ENCODE results near the gene CLK1. TPM values are rescaled to one million over a fixed set of nuclear protein-coding genes. Genes with fewer than 3 reads are reported as not detected.
"Not testable (repeated sequence)": the region's sequence is repeated elsewhere in the genome, so short reads cannot be mapped to it uniquely, and the experiment has no call there.

CLK1 gene
- total RNA-seq: 215 TPM

- DNase-seq: peak; percentile 94
Observed at GRCh38 chr2:200864176-200865034, at the start of gene CLK1. CLK1 (minus strand) TSS chr2:200864658; CDS start chr2:200861862, 2,796 bp downstream.

- no peak for DNase-seq
Observed at GRCh38 chr2:200913654-200914053, 49.2 kb upstream of the CLK1 start.

GRCh38 chr2:200909958-200910357 lies 45.5 kb upstream of the CLK1 start:
- DNase-seq: no peak

GRCh38 chr2:200905618-200906296 lies 41.3 kb upstream of the CLK1 start:
- DNase-seq: no peak

GRCh38 chr2:200901459-200902072 lies 37.1 kb upstream of the CLK1 start:
- DNase-seq: peak; percentile 65

- DNase-seq: no peak
Observed at GRCh38 chr2:200899482-200899881, 35.0 kb upstream of the CLK1 start.

- DNase-seq: peak; percentile 97
Observed at GRCh38 chr2:200888704-200889625, 24.5 kb upstream of the CLK1 start, which contains the start of the genes NIF3L1 and PPIL3. NIF3L1 (plus strand) TSS chr2:200889371; CDS start chr2:200891944, 2,573 bp downstream. PPIL3 (minus strand) TSS chr2:200889077; CDS start chr2:200887615, 1,462 bp downstream.

- DNase-seq: not testable (repeated sequence)
Observed at GRCh38 chr2:200881715-200882249, 17.3 kb upstream of the CLK1 start.

- no peak for DNase-seq
Observed at GRCh38 chr2:200878289-200878880, 13.9 kb upstream of the CLK1 start.

GRCh38 chr2:200877443-200877842 lies 13.0 kb upstream of the CLK1 start:
- no peak for DNase-seq

- DNase-seq: no peak
Observed at GRCh38 chr2:200873560-200873959, 9.1 kb upstream of the CLK1 start.

GRCh38 chr2:200871151-200871550 lies 6.7 kb upstream of the CLK1 start:
- no peak for DNase-seq

GRCh38 chr2:200869014-200869413 lies 4.6 kb upstream of the CLK1 start:
- DNase-seq: no peak

- DNase-seq: peak; percentile 58
Observed at GRCh38 chr2:200863782-200864175, 679 bp downstream of the CLK1 start.

- peak; percentile 68 for DNase-seq
Observed at GRCh38 chr2:200862532-200863000, 1.9 kb downstream of the CLK1 start.

- peak; percentile 29 for DNase-seq
Observed at GRCh38 chr2:200861617-200862155, 2.8 kb downstream of the CLK1 start.

GRCh38 chr2:200860092-200860795 lies 4.2 kb downstream of the CLK1 start:
- no peak for DNase-seq

GRCh38 chr2:200856806-200857205 lies 7.7 kb downstream of the CLK1 start:
- no peak for DNase-seq

GRCh38 chr2:200852605-200853004 lies 11.9 kb downstream of the CLK1 start:
- DNase-seq: no peak

All from skin of body (tissue), 2 donors.